Caco-2 (cell line): Measurements from ENCODE around the gene MPDU1. TPM values are rescaled to one million over a fixed set of nuclear protein-coding genes. Genes with fewer than 3 reads are reported as not detected.
A peak's percentile ranks its signal among the peaks of the same experiment; 100 is the strongest.
"Not testable (repeated sequence)": the region's sequence is repeated elsewhere in the genome, so short reads cannot be mapped to it uniquely, and the experiment has no call there.

Experiments
- BruUV-seq: library from RNA; stranded (reverse); fragments of 400-500 nt; replicated peaks from 2 replicates; lab custom pipeline; 2021; lab: Mats Ljungman, UMichigan
- CTCF ChIA-PET: fragments of 300-600 bp; sonication (Branson Sonifier 250); formaldehyde crosslinking; loops from one replicate; lab custom pipeline; 2022; ENCODE audit warnings: antibody characterized with exemption; lab: Charles Lee
- POLR2A ChIA-PET: fragments of 300-600 bp; sonication (Branson Sonifier 250); formaldehyde crosslinking; loops from one replicate; lab custom pipeline; 2022; ENCODE audit warnings: antibody characterized with exemption; lab: Charles Lee
- DNase-seq, 2 experiments: peaks; one replicate each; pipeline versions ENCODE4 v3.0.0 to v3.0.0-alpha.2; 2020 to 2022
- H3K27me3 ChIP-seq: replicated peaks from 2 replicates; pipeline ENCODE4 v1.6.0; 2011; ENCODE audit warnings: low read length; ENCODE audit not compliant: control insufficient read depth, insufficient read depth
- H3K36me3 ChIP-seq: 2 replicates; pipeline ENCODE4 v1.5.1; 2011; ENCODE audit warnings: low read length; ENCODE audit not compliant: control insufficient read depth, insufficient read depth
- H3K4me1 ChIP-seq: fragments of 250-450 bp; sonication (Bioruptor Pico); 2 replicates; pipeline ENCODE4 v1.5.1; 2020; ENCODE audit warnings: mild to moderate bottlenecking
- H3K4me3 ChIP-seq: 2 replicates; pipeline ENCODE4 v1.5.1; 2011; ENCODE audit warnings: low read depth, mild to moderate bottlenecking, control low read depth, low read length
- H3K9me3 ChIP-seq: fragments of 250-450 bp; sonication (Bioruptor Pico); 2 replicates; pipeline ENCODE4 v1.5.1; 2020; ENCODE audit warnings: mild to moderate bottlenecking, moderate library complexity
- H3K27ac Mint-ChIP-seq: one replicate; pipeline ENCODE4 v1.8.0; 2022; ENCODE audit warnings: mixed read lengths; ENCODE audit not compliant: unreplicated experiment
- H3K27me3 Mint-ChIP-seq: one replicate; pipeline ENCODE4 v1.8.0; 2022; ENCODE audit warnings: mixed read lengths; ENCODE audit not compliant: insufficient read depth, unreplicated experiment
- H3K36me3 Mint-ChIP-seq: one replicate; pipeline ENCODE4 v1.8.0; 2022; ENCODE audit warnings: mild to moderate bottlenecking, mixed read lengths; ENCODE audit not compliant: insufficient read depth, unreplicated experiment
- H3K4me1 Mint-ChIP-seq: one replicate; pipeline ENCODE4 v1.8.0; 2022; ENCODE audit warnings: low read depth, mixed read lengths; ENCODE audit not compliant: unreplicated experiment
- H3K4me3 Mint-ChIP-seq: one replicate; pipeline ENCODE4 v1.8.0; 2022; ENCODE audit warnings: mild to moderate bottlenecking, moderate library complexity, mixed read lengths; ENCODE audit not compliant: unreplicated experiment
- H3K9me3 Mint-ChIP-seq: one replicate; pipeline ENCODE4 v1.8.0; 2022; ENCODE audit warnings: mixed read lengths; ENCODE audit not compliant: unreplicated experiment
- CTCF ChIP-seq, 2 experiments: fragments of 200-600 bp in 1 of 2; IDR thresholded peaks; 1 replicate in 1 of 2; 2 replicates in 1 of 2; pipeline versions ENCODE4 v1.5.1 to v1.8.0; 2011 to 2022; ENCODE audit warnings: antibody characterized with exemption in 1 of 2, control low read depth in 1 of 2, inconsistent platforms in 1 of 2, low read depth in 1 of 2, low read length in 1 of 2, mild to moderate bottlenecking in 1 of 2, moderate library complexity in 1 of 2; ENCODE audit not compliant: insufficient read depth in 1 of 2, severe bottlenecking in 1 of 2, unreplicated experiment in 1 of 2
- intact Hi-C: fragments of 100-400 bp; cut with micrococcal nuclease; formaldehyde crosslinking; loops from one replicate; pipeline ENCODE4 v1.10.0; 2022; ENCODE audit not compliant: unreplicated experiment
- total RNA-seq: library from RNA; stranded (reverse); gene quantifications from 2 replicates; pipeline ENCODE4 v1.2.3, GENCODE V29; 2022

The MPDU1 gene
- total RNA-seq, 1 experiment from 2014 or later: 44.2 TPM

- Histone ChIP-seq H3K36me3 (no peaks in the 10 kb centered on the region), H3K4me1 (no peaks in the 10 kb centered on the region), H3K4me3 (no peak overlapping the region), H3K9me3 (no peaks in the 10 kb centered on the region), H3K27me3 (no peaks in the 10 kb centered on the region)
- no peak for TF ChIP-seq CTCF (IDR thresholded peaks at IDR 0.05; ENCODE audit: insufficient read depth in 1 of 2, low read depth in 1 of 2, low read length in 1 of 2, severe bottlenecking in 1 of 2, unreplicated experiment in 1 of 2)
- Mint-ChIP-seq H3K9me3 (no peaks in the 10 kb centered on the region), H3K27ac (no peak overlapping the region), H3K27me3 (no peaks in the 10 kb centered on the region), H3K36me3 (no peaks in the 10 kb centered on the region), H3K4me1 (no peaks in the 10 kb centered on the region), H3K4me3 (no peak overlapping the region)
- no TSS peak for BruUV-seq
- CTCF ChIA-PET: no interaction called here
- POLR2A ChIA-PET: no interaction called here
- no peak for DNase-seq
- intact Hi-C loops: no loop called here
These were observed 40.0 kb downstream of the MPDU1 start for GRCh38 chr17:7623661-7624060.

- H3K36me3 ChIP-seq, H3K9me3 Mint-ChIP-seq, POLR2A ChIA-PET, H3K4me1 Mint-ChIP-seq, H3K4me1 ChIP-seq, DNase-seq, H3K36me3 Mint-ChIP-seq, BruUV-seq, CTCF ChIA-PET, H3K27me3 Mint-ChIP-seq, intact Hi-C loops, H3K4me3 ChIP-seq, H3K27ac Mint-ChIP-seq, H3K27me3 ChIP-seq, H3K9me3 ChIP-seq, H3K4me3 Mint-ChIP-seq: not testable (repeated sequence)
These were observed 42.1 kb downstream of the MPDU1 start for GRCh38 chr17:7625749-7626148.

- no peak for TF ChIP-seq CTCF (IDR thresholded peaks at IDR 0.05; ENCODE audit: insufficient read depth in 1 of 2, low read depth in 1 of 2, low read length in 1 of 2, severe bottlenecking in 1 of 2, unreplicated experiment in 1 of 2)
- intact Hi-C loops: no loop called here
- Mint-ChIP-seq H3K9me3 (no peaks in the 10 kb centered on the region), H3K36me3 (no peaks in the 10 kb centered on the region), H3K27ac (no peak overlapping the region), H3K4me3 (no peak overlapping the region), H3K4me1 (no peaks in the 10 kb centered on the region), H3K27me3 (no peaks in the 10 kb centered on the region)
- Histone ChIP-seq H3K27me3 (no peaks in the 10 kb centered on the region), H3K4me3 (peak overlapping the region; percentile 52; the same call in 1 of the 2 replicates), H3K36me3 (no peaks in the 10 kb centered on the region), H3K4me1 (peaks cover 3% of the 10 kb centered on the region; the same call in 1 of the 2 replicates), H3K9me3 (no peaks in the 10 kb centered on the region)
- TSS peak; percentile 90 for BruUV-seq
- no peak for DNase-seq
- ChIA-PET POLR2A (no interaction called here), CTCF (interaction anchor here (2.0 kb wide), 1 partner anchor 11 kb away, joined by 9 read pairs; the partner anchor contains the start of gene FXR2)
These were observed 42.7 kb downstream of the MPDU1 start for GRCh38 chr17:7626307-7626706.

GRCh38 chr17:7626956-7627249 lies 43.3 kb downstream of the MPDU1 start:
- ChIA-PET POLR2A (interaction anchor here (1.4 kb wide), 1 partner anchor 60 kb away, joined by 12 read pairs; the partner anchor contains the start of gene TP53), CTCF (interaction anchor here (0.6 to 2.0 kb wide), 4 partner anchors 12 to 89 kb away, joined by 3 to 9 read pairs (median 4); partner anchors contain the start of genes FXR2, MPDU1 and WRAP53)
- intact Hi-C loops: no loop called here
- H3K27ac Mint-ChIP-seq: no peak overlapping the region
- H3K27me3 Mint-ChIP-seq: no peaks in the 10 kb centered on the region
- H3K4me1 Mint-ChIP-seq: no peaks in the 10 kb centered on the region
- H3K36me3 Mint-ChIP-seq: no peaks in the 10 kb centered on the region
- H3K4me3 Mint-ChIP-seq: peak overlapping the region; percentile 77
- BruUV-seq: no TSS peak
- Histone ChIP-seq H3K4me1 (peaks cover 3% of the 10 kb centered on the region; the same call in 1 of the 2 replicates), H3K36me3 (no peaks in the 10 kb centered on the region), H3K9me3 (no peaks in the 10 kb centered on the region), H3K4me3 (peak overlapping the region; percentile 52), H3K27me3 (no peaks in the 10 kb centered on the region)
- no peak for TF ChIP-seq CTCF (IDR thresholded peaks at IDR 0.05; ENCODE audit: insufficient read depth in 1 of 2, low read depth in 1 of 2, low read length in 1 of 2, severe bottlenecking in 1 of 2, unreplicated experiment in 1 of 2)
- no peaks in the 10 kb centered on the region for H3K9me3 Mint-ChIP-seq
- DNase-seq: no peak
